H1 (cell line): Measurements from ENCODE around the gene AMIGO2. TPM values are rescaled to one million over a fixed set of nuclear protein-coding genes. Genes with fewer than 3 reads are reported as not detected.

ENCODE experiments used
- CTCF ChIA-PET: fragments of 300-600 bp; sonication (Branson Sonifier 250); formaldehyde crosslinking; loops from one replicate; lab custom pipeline; 2021; ENCODE audit not compliant: partially characterized antibody; lab: Charles Lee
- POLR2A ChIA-PET: fragments of 300-600 bp; sonication (Branson Sonifier 250); formaldehyde crosslinking; loops from one replicate; lab custom pipeline; 2021; ENCODE audit warnings: inconsistent platforms; ENCODE audit not compliant: partially characterized antibody; lab: Charles Lee
- DNase-seq, 2 experiments: peaks; one replicate each; pipeline versions ENCODE4 v3.0.0 to v3.0.0-alpha.2; 2010 to 2022; ENCODE audit warnings: low spot score in 2 of 2, low read depth in 1 of 2, mixed read lengths in 1 of 2
- FAIRE-seq: peaks from 2 replicates; lab custom pipeline; 2011; peaks lifted over from hg19 to GRCh38; lab: Jason Lieb, UNC
- H2AFZ ChIP-seq: 2 replicates; pipeline ENCODE4 v1.8.1; 2012; ENCODE audit warnings: low read length, inconsistent platforms
- H2AK5ac ChIP-seq: 2 replicates; pipeline ENCODE4 v1.6.1; 2013; ENCODE audit warnings: low read depth, low read length
- H2BK120ac ChIP-seq: replicated peaks from 2 replicates; pipeline ENCODE3; 2013; ENCODE audit warnings: low read depth, low read length, inconsistent platforms
- H2BK12ac ChIP-seq: 2 replicates; pipeline ENCODE4 v1.6.1; 2013; ENCODE audit warnings: low read depth, low read length
- H2BK15ac ChIP-seq: 2 replicates; pipeline ENCODE4 v1.6.1; 2013; ENCODE audit warnings: low read length
- H2BK20ac ChIP-seq: 2 replicates; pipeline ENCODE4 v1.6.1; 2013; ENCODE audit warnings: low read length
- H2BK5ac ChIP-seq: 2 replicates; pipeline ENCODE4 v1.6.1; 2013; ENCODE audit warnings: low read depth, low read length
- H3K14ac ChIP-seq: 2 replicates; pipeline ENCODE4 v1.6.1; 2013; ENCODE audit warnings: inconsistent platforms; ENCODE audit not compliant: insufficient read length
- H3K18ac ChIP-seq: 2 replicates; pipeline ENCODE4 v1.6.1; 2013; ENCODE audit warnings: low read length; ENCODE audit errors: extremely low read depth
- H3K23ac ChIP-seq: 2 replicates; pipeline ENCODE4 v1.6.1; 2013; ENCODE audit warnings: inconsistent platforms; ENCODE audit not compliant: insufficient read length
- H3K23me2 ChIP-seq: 2 replicates; pipeline ENCODE4 v1.6.1; 2013; ENCODE audit warnings: low read depth, low read length
- H3K27ac ChIP-seq: 2 replicates; pipeline ENCODE4 v1.6.1; 2011; ENCODE audit warnings: low read depth, low read length, inconsistent platforms
- H3K27me3 ChIP-seq, 4 experiments: replicated peaks in 1 of 4; 1 replicate in 1 of 4; 2 replicates in 3 of 4; pipeline versions ENCODE4 v1.6.1 to v1.8.1; 2011 to 2013; ENCODE audit warnings: low read length in 3 of 4, mild to moderate bottlenecking in 3 of 4, inconsistent platforms in 2 of 4, mixed read lengths in 2 of 4, moderate library complexity in 1 of 4; ENCODE audit not compliant: control insufficient read depth in 3 of 4, insufficient read depth in 3 of 4; ENCODE audit errors: extremely low read depth in 1 of 4
- H3K36me3 ChIP-seq, 4 experiments: 2 replicates each; pipeline versions ENCODE4 v1.6.1 to v1.8.1; 2011 to 2013; ENCODE audit warnings: mild to moderate bottlenecking in 4 of 4, low read length in 3 of 4, moderate library complexity in 2 of 4, control low read depth in 1 of 4, inconsistent platforms in 1 of 4; ENCODE audit not compliant: insufficient read depth in 4 of 4, control insufficient read depth in 2 of 4
- H3K4ac ChIP-seq: replicated peaks from 2 replicates; pipeline ENCODE3; 2013; ENCODE audit warnings: low read length, low read depth, mixed read lengths, inconsistent platforms; ENCODE audit not compliant: insufficient read length
- H3K4me1 ChIP-seq, 4 experiments: replicated peaks in 1 of 4; 1 replicate in 1 of 4; 2 replicates in 3 of 4; pipeline versions ENCODE4 v1.6.1 to v1.8.1; 2011 to 2013; ENCODE audit warnings: low read length in 3 of 4, inconsistent platforms in 2 of 4, mixed read lengths in 1 of 4; ENCODE audit not compliant: insufficient read depth in 4 of 4, control insufficient read depth in 3 of 4
- H3K4me2 ChIP-seq, 2 experiments: 2 replicates each; pipeline versions ENCODE4 v1.6.1 to v1.8.1; 2011 to 2013; ENCODE audit warnings: low read depth in 2 of 2, low read length in 2 of 2, control low read depth in 1 of 2, inconsistent platforms in 1 of 2, mild to moderate bottlenecking in 1 of 2; ENCODE audit not compliant: insufficient read depth in 1 of 2
- H3K4me3 ChIP-seq, 4 experiments: fragments of 200-600, 300-600 bp in 1 of 4; sonication (generic), shearing (Covaris generic), sonication (Bioruptor Twin) in 1 of 4; 2 replicates each; pipeline versions ENCODE4 v1.5.1 to v1.8.1; 2011 to 2016; ENCODE audit warnings: low read length in 4 of 4, low read depth in 3 of 4, control low read depth in 2 of 4, inconsistent platforms in 2 of 4, mild to moderate bottlenecking in 2 of 4, mixed read lengths in 1 of 4, moderate library complexity in 1 of 4; ENCODE audit not compliant: insufficient read depth in 2 of 4; ENCODE audit errors: extremely low read depth in 1 of 4
- H3K56ac ChIP-seq: replicated peaks from 2 replicates; pipeline ENCODE3; 2013; ENCODE audit warnings: low read depth, mild to moderate bottlenecking, mixed read lengths, low read length, inconsistent platforms; ENCODE audit not compliant: insufficient read length
- H3K79me1 ChIP-seq: 2 replicates; pipeline ENCODE4 v1.6.1; 2013; ENCODE audit warnings: low read depth, low read length, control low read depth
- H3K79me2 ChIP-seq, 2 experiments: 2 replicates each; pipeline versions ENCODE4 v1.6.1 to v1.8.1; 2012 to 2013; ENCODE audit warnings: low read length in 2 of 2, mild to moderate bottlenecking in 2 of 2, inconsistent platforms in 1 of 2; ENCODE audit not compliant: insufficient read depth in 2 of 2, control insufficient read depth in 1 of 2
- H3K9ac ChIP-seq, 4 experiments: replicated peaks in 1 of 4; 1 replicate in 1 of 4; 2 replicates in 3 of 4; pipeline versions ENCODE4 v1.6.1 to v1.8.1; 2011 to 2013; ENCODE audit warnings: low read depth in 3 of 4, low read length in 3 of 4, control low read depth in 2 of 4, mild to moderate bottlenecking in 2 of 4, moderate library complexity in 2 of 4, inconsistent platforms in 1 of 4; ENCODE audit errors: extremely low read depth in 1 of 4
- H3K9me3 ChIP-seq, 2 experiments: 2 replicates each; pipeline versions ENCODE4 v1.6.1 to v1.8.1; 2012 to 2013; ENCODE audit warnings: mild to moderate bottlenecking in 2 of 2, moderate library complexity in 2 of 2, control low read depth in 1 of 2, inconsistent platforms in 1 of 2, low read depth in 1 of 2, low read length in 1 of 2, mixed read lengths in 1 of 2; ENCODE audit not compliant: insufficient read depth in 2 of 2
- H4K20me1 ChIP-seq, 2 experiments: replicated peaks in 1 of 2; 2 replicates each; pipeline versions ENCODE3 to v1.8.1; 2011 to 2013; ENCODE audit warnings: inconsistent platforms in 2 of 2, low read length in 2 of 2, mild to moderate bottlenecking in 1 of 2; ENCODE audit not compliant: insufficient read depth in 2 of 2, control insufficient read depth in 1 of 2
- H4K5ac ChIP-seq: 2 replicates; pipeline ENCODE4 v1.6.1; 2013; ENCODE audit warnings: low read length, low read depth, mixed read lengths, inconsistent platforms; ENCODE audit not compliant: insufficient read length
- H4K8ac ChIP-seq: 2 replicates; pipeline ENCODE4 v1.8.0; 2013; ENCODE audit warnings: mild to moderate bottlenecking, moderate library complexity, low read length, inconsistent platforms; ENCODE audit not compliant: insufficient read depth; ENCODE audit errors: extremely low read depth
- H4K91ac ChIP-seq: replicated peaks from 2 replicates; pipeline ENCODE3; 2013; ENCODE audit warnings: low read length, mixed read lengths, inconsistent platforms; ENCODE audit not compliant: insufficient read length
- BRCA1 ChIP-seq: IDR thresholded peaks from 2 replicates; pipeline ENCODE4 v1.6.1; 2012; ENCODE audit warnings: low read depth, low read length, improper control_type of control experiment
- CHD1 ChIP-seq: IDR thresholded peaks from 2 replicates; pipeline ENCODE4 v1.6.1; 2012; ENCODE audit warnings: low read depth, low read length, improper control_type of control experiment
- EZH2 ChIP-seq: fragments of 200-600 bp; sonication (generic); IDR thresholded peaks from 2 replicates; pipeline ENCODE4 v1.7.1; 2012; ENCODE audit warnings: low read depth, mild to moderate bottlenecking, moderate library complexity, low read length, inconsistent platforms; ENCODE audit not compliant: severe bottlenecking
- FOSL1 ChIP-seq: IDR thresholded peaks from 2 replicates; pipeline ENCODE4 v1.6.1; 2011; ENCODE audit warnings: mild to moderate bottlenecking, low read depth, low read length, moderate library complexity; ENCODE audit not compliant: insufficient read depth
- KDM5A ChIP-seq: fragments of 200-600 bp; IDR thresholded peaks from 2 replicates; pipeline ENCODE4 v1.7.1; 2012; ENCODE audit warnings: mild to moderate bottlenecking, low read length, inconsistent platforms, mixed read lengths
- RFX5 ChIP-seq: IDR thresholded peaks from 2 replicates; pipeline ENCODE4 v1.6.1; 2011; ENCODE audit warnings: low read depth, low read length, improper control_type of control experiment, borderline replicate concordance
- SAP30 ChIP-seq: fragments of 300-600 bp; sonication (generic); IDR thresholded peaks from 2 replicates; pipeline ENCODE4 v1.7.1; 2012; ENCODE audit warnings: low read length, moderate library complexity, mild to moderate bottlenecking, inconsistent platforms; ENCODE audit not compliant: insufficient read depth, insufficient replicate concordance
- SIN3A ChIP-seq, 2 experiments: IDR thresholded peaks in 1 of 2; conservative IDR thresholded peaks in 1 of 2; 2 replicates each; pipeline ENCODE4 v1.6.1; 2011 to 2012; ENCODE audit warnings: low read length in 2 of 2, improper control_type of control experiment in 1 of 2, low read depth in 1 of 2, mild to moderate bottlenecking in 1 of 2
- TAF7 ChIP-seq: optimal IDR thresholded peaks from 2 replicates; pipeline ENCODE3; 2011; ENCODE audit warnings: low read depth, mild to moderate bottlenecking, inconsistent platforms, low read length, moderate library complexity, borderline replicate concordance
- TBP ChIP-seq: IDR thresholded peaks from 2 replicates; pipeline ENCODE4 v1.6.1; 2011; ENCODE audit warnings: low read depth, low read length, improper control_type of control experiment
- YY1 ChIP-seq: IDR thresholded peaks from 2 replicates; pipeline ENCODE4 v1.6.1; 2011; ENCODE audit warnings: low read depth, mild to moderate bottlenecking, low read length
- WGBS, 2 experiments: shearing (Covaris generic) in 1 of 2; methylation state at CpG; one replicate each; pipeline versions ENCODE4 v1.1.6 to v1.1.7; 2013 to 2015; ENCODE audit warnings: low lambda C conversion rate in 2 of 2, mixed read lengths in 2 of 2, inconsistent platforms in 1 of 2, low coverage in 1 of 2, missing lambda C conversion rate in 1 of 2; ENCODE audit not compliant: insufficient replicate concordance in 2 of 2, insufficient coverage in 1 of 2, insufficient read length in 1 of 2; ENCODE audit errors: extremely low coverage in 1 of 2, missing lambda C conversion rate in 1 of 2; 5-methylcytosine and 5-hydroxymethylcytosine counted together
- polyA plus RNA-seq, 7 experiments: library from polyadenylated mRNA; depleted of rRNA in 3 of 7; stranded (reverse) in 5 of 7; unstranded in 2 of 7; fragments of >200 nt in 5 of 7; fragments of 200-250 nt in 2 of 7; gene quantifications; 1 replicate in 5 of 7; 2 replicates in 1 of 7; 4 replicates in 1 of 7; pipeline versions ENCODE4 v1.2.1 to v1.2.3, GENCODE V29; 2011 to 2013; ENCODE audit warnings: missing spikeins in 2 of 7, mixed read lengths in 2 of 7
- total RNA-seq: library from RNA; stranded (reverse); fragmentation: NEBNext Ultra II Directional; extraction: Animal tissue kit (Norgen Biotek cat#: 25700); gene quantifications from 2 replicates; pipeline ENCODE4 v1.2.1, GENCODE V29; 2021

AMIGO2 gene
- total and polyA plus RNA-seq, 2 of the 8 experiments (the other 6 are each of a cell fraction or from before 2014, with no cell fraction given) = 1.7 to 3.3 TPM

- no peak for DNase-seq
- Histone ChIP-seq H3K4me3 (no peak overlapping the region), H3K9me3 (no peaks in the 10 kb centered on the region), H3K79me2 (no peaks in the 10 kb centered on the region), H4K91ac (no peak overlapping the region), H4K8ac (no peak overlapping the region), H2BK120ac (no peak overlapping the region), H3K4me2 (no peak overlapping the region), H3K14ac (no peak overlapping the region), H3K23me2 (peaks cover 13% of the 10 kb centered on the region), H3K4me1 (peaks cover 0 to 3% (median 1%) of the 10 kb centered on the region in 4 experiments; a peak in 2 of 7 replicates), H2AK5ac (no peak overlapping the region), H4K20me1 (no peaks in the 10 kb centered on the region), H3K56ac (no peak overlapping the region), H3K4ac (no peak overlapping the region), H3K36me3 (no peaks in the 10 kb centered on the region), H2BK12ac (no peak overlapping the region), H3K27ac (no peak overlapping the region), H3K18ac (no peak overlapping the region), H3K27me3 (peaks cover 0 to 23% (median 10%) of the 10 kb centered on the region in 4 experiments; a peak in 6 of 7 replicates), H3K9ac (no peak overlapping the region), H2BK20ac (no peak overlapping the region), H4K5ac (no peak overlapping the region), H2BK5ac (no peak overlapping the region), H2AFZ (no peak overlapping the region), H3K79me1 (no peaks in the 10 kb centered on the region), H3K23ac (no peak overlapping the region), H2BK15ac (no peak overlapping the region)
- no peak for FAIRE-seq
- 91% methylated on average over 17 of the region's 17 CpGs; no CpG with 5 or more reads in 1 of the 2 experiments for WGBS, 2 experiments
- POLR2A ChIA-PET = interaction anchor here (2.4 kb wide), 1 partner anchor 9 kb away, joined by 5 read pairs; no protein-coding TSS in a partner anchor
- CTCF ChIA-PET = interaction anchor here (0.6 to 3.3 kb wide), 5 partner anchors 198 to 331 kb away, joined by 4 to 14 read pairs (median 4); no protein-coding TSS in a partner anchor
- TF ChIP-seq EZH2 (no peak), FOSL1 (no peak), BRCA1 (no peak), KDM5A (no peak), SAP30 (no peak), TBP (no peak), YY1 (no peak), RFX5 (no peak), CHD1 (no peak), TAF7 (no peak), SIN3A (conservative IDR thresholded peaks at IDR 0.05 in 1 of 2, IDR thresholded peaks at IDR 0.05 in 1 of 2; ENCODE audit: low read depth in 1 of 2, low read length in 2 of 2) (no peak)
These were observed 2.3 kb downstream of the AMIGO2 start for GRCh38 chr12:47077206-47078085.
